NK-92 (cell line): Measurements from ENCODE around the gene HOXA1.

ENCODE experiments used
- DNase-seq: peaks from one replicate; lab custom pipeline; 2025; ENCODE audit not compliant: unreplicated experiment; lab: John Stamatoyannopoulos, UW

Gene HOXA1

GRCh38 chr7:27106181-27106900 is 10.5 kb upstream of the HOXA1 start:
- DNase-seq = no peak

GRCh38 chr7:27105301-27106031 is 9.7 kb upstream of the HOXA1 start:
- DNase-seq = no peak

- no peak for DNase-seq
These were observed 8.7 kb upstream of the HOXA1 start for GRCh38 chr7:27104341-27105058.

GRCh38 chr7:27103489-27104226 is 7.9 kb upstream of the HOXA1 start:
- no peak for DNase-seq

GRCh38 chr7:27102581-27103442 is 7.0 kb upstream of the HOXA1 start, which contains the start of gene HOXA2:
TSS of gene HOXA2 (minus strand) at chr7:27102683. CDS start at chr7:27102500, 183 bp downstream.
- no peak for DNase-seq

- DNase-seq = no peak
These were observed 6.3 kb upstream of the HOXA1 start for GRCh38 chr7:27101957-27102580.

- DNase-seq = no peak
These were observed 5.6 kb upstream of the HOXA1 start for GRCh38 chr7:27101171-27101956.

GRCh38 chr7:27100694-27101170 is 4.9 kb upstream of the HOXA1 start:
- DNase-seq = no peak

- no peak for DNase-seq
These were observed 3.9 kb upstream of the HOXA1 start for GRCh38 chr7:27099453-27100370.

GRCh38 chr7:27098578-27099451 is 3.0 kb upstream of the HOXA1 start:
- DNase-seq = no peak

- DNase-seq = no peak
These were observed 2.1 kb upstream of the HOXA1 start for GRCh38 chr7:27097686-27098577.

GRCh38 chr7:27096768-27097514 is 1.1 kb upstream of the HOXA1 start:
- DNase-seq = no peak

GRCh38 chr7:27095050-27095896 is 527 bp downstream of the HOXA1 start:
- no peak for DNase-seq
